Stomach (tissue), 9 donors: Measurements from ENCODE around the gene CNN1. TPM values are rescaled to one million over a fixed set of nuclear protein-coding genes. Genes with fewer than 3 reads are reported as not detected.

Experiments used
- DNase-seq, 2 donors: peaks; one replicate each; pipeline versions ENCODE4 v3.0.0 to v3.0.0-alpha.2; 2013 to 2019
- H3K27ac ChIP-seq, 5 donors: fragments of 200-600 bp in 4 of 5; sonication (generic) in 4 of 5; one replicate each; pipeline ENCODE4 v1.5.1; 2013 to 2019; ENCODE audit warnings: mild to moderate bottlenecking in 1 of 5, moderate library complexity in 1 of 5
- H3K27me3 ChIP-seq, 3 donors: fragments of 200-600 bp; sonication (generic); one replicate each; pipeline ENCODE4 v1.5.1; 2017 to 2019; ENCODE audit warnings: mixed run types in 1 of 3
- H3K36me3 ChIP-seq, 4 donors: fragments of 200-600 bp; sonication (generic); 1 replicate in 3 of 4; 2 replicates in 1 of 4; pipeline ENCODE4 v1.5.1; 2016 to 2019
- H3K4me1 ChIP-seq, 4 donors: fragments of 200-600 bp; sonication (generic); one replicate each; pipeline ENCODE4 v1.5.1; 2016 to 2019
- H3K4me3 ChIP-seq, 4 donors: fragments of 200-600 bp; sonication (generic) in 3 of 4; one replicate each; pipeline ENCODE4 v1.5.1; 2016 to 2019; ENCODE audit warnings: mild to moderate bottlenecking in 1 of 4
- H3K9me3 ChIP-seq, 4 donors: fragments of 200-600 bp; sonication (generic); one replicate each; pipeline ENCODE4 v1.5.1; 2016 to 2019
- CTCF ChIP-seq, 7 experiments: fragments of 450-650 bp in 4 of 7; fragments of 200-600 bp in 3 of 7; sonication (generic) in 3 of 7; IDR thresholded peaks; one replicate each; pipeline ENCODE4 v1.5.1; 2016 to 2019; ENCODE audit warnings: antibody characterized with exemption in 7 of 7, control low read depth in 2 of 7, mild to moderate bottlenecking in 1 of 7
- EP300 ChIP-seq: sonication (generic); formaldehyde crosslinking; IDR thresholded peaks from one replicate; pipeline ENCODE4 v1.6.1; 2017; ENCODE audit warnings: antibody characterized with exemption
- POLR2A ChIP-seq, 4 donors: fragments of 450-650 bp; IDR thresholded peaks; one replicate each; pipeline ENCODE4 v1.6.1; 2016; ENCODE audit warnings: antibody characterized with exemption in 4 of 4, control low read depth in 2 of 4, mild to moderate bottlenecking in 1 of 4, moderate library complexity in 1 of 4
- POLR2AphosphoS5 ChIP-seq, 3 donors: sonication (generic); formaldehyde crosslinking; IDR thresholded peaks; one replicate each; pipeline ENCODE4 v1.6.1; 2016; ENCODE audit warnings: antibody characterized with exemption in 3 of 3
- WGBS, 5 donors: extraction: QIAGEN DNeasy Blood & Tissue Kit in 3 of 5; methylation state at CpG; one replicate each; pipeline versions ENCODE4 v1.1.5 to v1.1.7; 2013 to 2018; 5-methylcytosine and 5-hydroxymethylcytosine counted together
- intact Hi-C: fragments of 100-400 bp; cut with DNase I; formaldehyde crosslinking; loops from one replicate; pipeline ENCODE4 v1.15.1; 2023; ENCODE audit warnings: low total_unique reads
- polyA plus RNA-seq, 3 donors: library from polyadenylated mRNA; stranded (reverse); fragments of 200-250 nt; gene quantifications; one replicate each; pipeline ENCODE4 v1.2.3, GENCODE V29; 2013
- total RNA-seq, 5 donors: library from RNA; depleted of rRNA; stranded (reverse); fragments of >200 nt; gene quantifications; one replicate each; pipeline versions ENCODE4 v1.1.0 to v1.2.3, GENCODE V29; 2014 to 2016
- donor health status: healthy with polysubstance abuse.
- donor health status: Bipolar disorder and iron deficiency.
- donor health status: healthy.

CNN1 gene
- total and polyA plus RNA-seq, 8 donors: 70.2 to 1,183 (median 546) TPM

GRCh38 chr19:11587975-11588631, 49.5 kb downstream of the CNN1 start:
- no peaks in the 10 kb centered on the region for H3K9me3 ChIP-seq
- no peak overlapping the region for H3K4me3 ChIP-seq
- peaks cover 0 to 9% (median 7%) of the 10 kb centered on the region in 4 donors for H3K4me1 ChIP-seq
- peak overlapping the region in 1 of 5 donors; percentile 39 for H3K27ac ChIP-seq
- 44 to 61% (median 52%) methylated on average over 12 to 13 of the region's 13 CpGs for WGBS, 5 donors
- H3K36me3 ChIP-seq: no peaks in the 10 kb centered on the region
- DNase-seq: no peak
- no peak for TF ChIP-seq EP300
- TF ChIP-seq POLR2AphosphoS5 (IDR thresholded peaks at IDR 0.05): no peak
- TF ChIP-seq CTCF (IDR thresholded peaks at IDR 0.05): no peak
- no peak for TF ChIP-seq POLR2A (IDR thresholded peaks at IDR 0.05)
- intact Hi-C loops: loop anchor here (10.0 kb wide), 1 partner anchor 93 kb away; no protein-coding TSS in a partner anchor
- H3K27me3 ChIP-seq: no peaks in the 10 kb centered on the region

GRCh38 chr19:11594084-11594483, 55.4 kb downstream of the CNN1 start:
- Histone ChIP-seq H3K9me3 (no peaks in the 10 kb centered on the region), H3K27ac (no peak overlapping the region), H3K4me1 (peaks cover 12 to 19% (median 15%) of the 10 kb centered on the region in 4 donors), H3K4me3 (no peak overlapping the region), H3K27me3 (no peaks in the 10 kb centered on the region), H3K36me3 (no peaks in the 10 kb centered on the region)
- DNase-seq: no peak
- intact Hi-C loops: no loop called here
- WGBS, 5 donors: 81 to 86% (median 85%) methylated on average over 4 of the region's 4 CpGs
- no peak for TF ChIP-seq POLR2A (IDR thresholded peaks at IDR 0.05)
- no peak for TF ChIP-seq CTCF (IDR thresholded peaks at IDR 0.05)
- no peak for TF ChIP-seq EP300
- no peak for TF ChIP-seq POLR2AphosphoS5 (IDR thresholded peaks at IDR 0.05)

GRCh38 chr19:11596156-11596555, 57.5 kb downstream of the CNN1 start:
- WGBS, 5 donors: 85 to 89% (median 87%) methylated on average over 10 of the region's 10 CpGs
- Histone ChIP-seq H3K9me3 (no peaks in the 10 kb centered on the region), H3K4me1 (peaks cover 12 to 32% (median 19%) of the 10 kb centered on the region in 4 donors), H3K36me3 (no peaks in the 10 kb centered on the region), H3K27ac (peak overlapping the region in 2 of 5 donors; percentile 89 to 92), H3K4me3 (no peak overlapping the region), H3K27me3 (no peaks in the 10 kb centered on the region)
- no peak for TF ChIP-seq CTCF (IDR thresholded peaks at IDR 0.05)
- TF ChIP-seq EP300: no peak
- TF ChIP-seq POLR2A (IDR thresholded peaks at IDR 0.05): no peak
- no peak for TF ChIP-seq POLR2AphosphoS5 (IDR thresholded peaks at IDR 0.05)
- DNase-seq: peak in 1 of 2 donors; percentile 25
- intact Hi-C loops: no loop called here

GRCh38 chr19:11597202-11598102, 58.8 kb downstream of the CNN1 start, which contains the start of gene ZNF627:
Gene ZNF627, plus strand, starts transcription at chr19:11597483. Its CDS starts 145 bp downstream, at chr19:11597628.
- 0 to 1% (median 0%) methylated on average over 35 to 67 of the region's 67 CpGs for WGBS, 5 donors
- peak within 1 kb of the TSS; percentile 85 to 92 (median 89) for H3K27ac ChIP-seq
- intact Hi-C loops: no loop called here
- no peaks in the 10 kb centered on the region for H3K27me3 ChIP-seq
- H3K4me1 ChIP-seq: peaks cover 12 to 37% (median 19%) of the 10 kb centered on the region in 4 donors
- peak; percentile 100 for DNase-seq
- TF ChIP-seq EP300 (no peak), CTCF (IDR thresholded peaks at IDR 0.05) (peak in 4 of 7 experiments; percentile 17 to 53 (median 28)), POLR2AphosphoS5 (IDR thresholded peaks at IDR 0.05) (peak; percentile 75 to 97 (median 96)), POLR2A (IDR thresholded peaks at IDR 0.05) (peak in 2 of 4 donors; percentile 63 to 91)
- peak within 1 kb of the TSS; percentile 78 to 93 (median 91) for H3K4me3 ChIP-seq
- H3K9me3 ChIP-seq: no peaks in the 10 kb centered on the region
- H3K36me3 ChIP-seq: no peaks in the 10 kb centered on the region
